GM21786 (cell line): ENCODE results near the gene KDF1.
"Not testable (repeated sequence)": the region's sequence is repeated elsewhere in the genome, so short reads cannot be mapped to it uniquely, and the experiment has no call there.

Experiments used
- ATAC-seq: cut with Tn5 transposase; IDR thresholded peaks from one replicate; pipeline ENCODE4 v1.9.1; 2021; ENCODE audit not compliant: unreplicated experiment

The KDF1 gene

DNA sequence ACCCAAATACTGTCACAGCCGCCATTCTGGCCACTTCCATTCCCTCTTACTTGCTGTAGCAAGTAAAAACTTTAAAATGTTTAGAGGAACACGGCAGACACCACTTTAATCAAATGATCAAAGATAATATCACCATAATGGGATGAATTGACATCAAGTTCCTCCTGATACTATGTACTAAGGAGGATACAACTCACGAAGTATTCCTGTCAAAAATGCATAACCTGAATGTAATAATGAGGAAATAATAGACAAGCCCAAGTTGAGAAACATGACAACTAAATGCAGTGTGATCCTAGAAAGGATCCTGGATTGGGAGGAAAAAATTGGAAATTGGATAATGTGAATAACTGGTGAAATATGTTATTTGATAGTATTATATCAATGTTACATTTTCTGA lies 3.9 kb downstream of the KDF1 start:
- no peak for ATAC-seq

- no peak for ATAC-seq
Measured at GRCh38 chr1:26953374-26953773, 6.9 kb downstream of the KDF1 start.

GRCh38 chr1:26951821-26952497 lies 8.3 kb downstream of the KDF1 start:
- ATAC-seq = no peak

GRCh38 chr1:26951216-26951615 lies 9.1 kb downstream of the KDF1 start:
- no peak for ATAC-seq

DNA sequence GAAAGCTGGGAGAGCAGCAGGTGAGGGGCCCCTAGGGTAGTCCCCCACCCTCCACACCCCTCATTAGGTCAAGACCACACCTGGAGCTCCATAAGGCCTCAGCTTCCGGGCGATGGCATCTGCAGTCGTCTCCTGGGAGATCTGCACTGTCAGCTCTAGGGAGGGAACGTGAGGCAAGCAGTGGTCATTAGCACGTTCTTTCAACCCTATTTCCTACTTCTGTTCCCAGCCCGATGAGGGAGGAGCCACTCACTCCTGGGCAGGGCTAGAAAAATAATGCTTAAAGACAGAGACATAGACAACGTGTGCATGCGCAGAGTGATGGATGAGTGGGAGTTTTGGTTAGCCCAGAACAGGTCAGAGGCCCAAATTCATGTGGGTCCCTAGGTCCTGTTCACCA lies 9.7 kb downstream of the KDF1 start:
- ATAC-seq = no peak

DNA sequence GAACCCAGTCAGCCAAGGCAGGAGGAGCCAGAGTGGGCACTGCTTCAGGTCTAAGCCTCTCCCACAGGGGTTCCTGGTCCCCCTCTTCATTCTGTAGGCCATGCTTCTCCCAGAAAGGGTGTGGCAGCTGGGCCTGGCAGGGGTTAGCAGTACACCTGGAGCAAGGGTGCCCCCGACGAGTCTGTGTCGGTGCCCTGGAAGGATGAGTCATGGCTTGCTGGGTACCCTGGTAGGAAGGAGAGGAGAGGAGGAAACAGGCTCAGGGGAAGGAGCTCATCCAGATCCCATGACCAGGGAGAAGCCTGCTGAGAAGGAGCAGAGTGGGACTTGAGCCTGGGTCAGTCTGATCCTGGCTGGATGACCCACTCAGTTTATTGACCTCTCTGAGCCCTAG lies 10.3 kb downstream of the KDF1 start:
- no peak for ATAC-seq

DNA sequence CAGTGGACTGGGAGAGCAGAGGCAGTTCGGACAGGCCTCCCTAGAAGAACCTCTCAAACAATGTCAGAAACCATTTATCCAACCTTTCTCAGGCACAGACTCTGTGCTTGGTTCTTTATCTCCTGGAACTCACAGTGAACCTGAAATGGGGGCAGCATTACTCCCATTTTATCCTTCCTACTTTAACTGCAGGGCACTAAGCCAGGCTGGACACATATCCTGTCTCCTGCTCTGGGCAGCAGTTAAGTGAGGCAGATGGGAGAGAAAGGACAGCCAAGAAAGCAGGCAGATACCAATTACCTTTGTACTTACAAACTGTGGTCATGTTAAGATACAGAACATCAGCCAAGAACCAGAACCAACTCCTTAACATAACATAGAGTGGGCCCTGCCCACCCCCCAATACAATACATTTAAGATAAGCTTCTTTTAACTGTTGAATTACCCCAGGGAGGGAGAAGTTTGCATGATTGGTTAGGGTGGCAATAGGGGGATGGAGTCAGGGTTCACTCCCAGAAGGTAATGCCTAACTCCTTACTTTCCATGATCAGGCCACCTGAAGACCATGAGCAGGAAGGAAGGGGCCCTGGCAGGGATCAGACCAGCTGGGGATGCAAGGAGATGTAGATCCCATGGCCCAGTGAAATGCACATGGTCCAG lies 10.9 kb downstream of the KDF1 start:
- no peak for ATAC-seq

DNA sequence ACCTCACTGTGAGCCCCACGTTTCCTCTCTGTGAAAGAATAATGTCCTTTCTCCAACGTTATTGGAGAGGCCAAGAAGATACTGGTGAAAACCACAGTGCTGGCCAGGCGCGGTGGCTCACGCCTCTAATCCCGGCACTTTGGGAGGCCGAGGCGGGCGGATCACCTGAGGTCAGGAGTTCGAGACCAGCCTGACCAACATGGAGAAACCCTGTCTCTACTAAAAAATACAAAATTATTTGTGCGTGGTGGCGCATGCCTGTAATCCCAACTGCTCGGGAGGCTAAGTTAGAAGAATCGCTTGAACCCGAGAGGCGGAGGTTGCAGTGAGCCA lies 11.6 kb downstream of the KDF1 start:
- ATAC-seq = not testable (repeated sequence)

DNA sequence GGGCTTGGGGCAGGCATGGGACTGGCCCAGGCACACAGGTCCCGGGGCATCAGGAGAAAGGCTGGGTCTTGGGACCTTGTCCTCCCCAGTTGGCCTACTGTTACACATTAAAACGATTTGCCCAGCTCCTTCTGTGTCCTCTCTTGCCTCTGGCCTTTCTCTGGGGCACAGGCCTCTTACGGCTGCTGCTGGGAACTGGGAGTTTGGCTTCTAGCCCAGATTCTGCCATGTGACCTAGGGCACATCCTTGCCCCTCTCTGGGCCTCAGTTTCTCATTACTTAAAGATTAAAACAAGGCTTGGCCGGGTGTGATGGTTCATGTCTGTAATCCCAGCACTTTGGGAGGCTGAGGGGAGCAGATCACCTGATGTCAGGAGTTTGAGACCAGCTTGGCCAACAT lies 14.0 kb downstream of the KDF1 start:
- ATAC-seq = no peak

DNA sequence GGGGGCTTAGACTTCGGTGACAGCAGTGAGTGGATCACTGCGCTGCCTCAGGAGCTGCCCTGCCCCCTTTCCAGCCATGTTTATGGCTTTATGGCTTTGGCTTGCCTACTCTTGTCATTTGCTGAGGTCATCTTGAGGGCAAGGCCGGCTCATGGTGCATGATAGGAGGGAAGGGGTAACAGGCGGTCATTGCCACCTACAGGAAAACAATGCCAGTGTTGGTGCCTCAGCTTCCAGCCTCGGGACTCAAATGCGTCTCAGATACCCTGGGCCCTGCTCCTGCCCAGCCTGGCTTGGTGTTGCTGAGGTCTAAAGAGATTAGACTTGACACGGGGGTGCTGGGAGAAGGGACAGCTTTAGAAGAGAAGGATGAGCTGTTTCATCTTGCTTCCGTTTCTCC lies 14.5 kb downstream of the KDF1 start:
- ATAC-seq = no peak

DNA sequence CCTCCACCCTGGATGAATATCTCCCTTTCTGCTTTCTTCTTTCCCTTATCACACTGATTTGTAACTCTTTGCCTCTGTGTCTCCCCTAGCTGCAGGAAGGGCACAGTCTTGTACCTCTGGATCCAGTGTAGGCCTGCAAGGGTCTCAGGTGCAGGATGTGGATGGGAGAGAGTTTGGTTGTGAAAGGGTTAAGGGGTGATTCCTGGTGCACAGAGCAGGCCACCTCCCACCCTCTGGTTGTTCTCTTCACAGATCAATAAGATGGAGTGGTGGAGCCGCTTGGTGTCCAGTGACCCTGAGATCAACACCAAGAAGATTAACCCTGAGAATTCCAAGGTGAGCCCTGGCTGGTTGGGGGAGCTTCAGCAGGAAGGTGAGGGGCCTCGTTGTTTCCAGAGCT lies 15.1 kb downstream of the KDF1 start:
- no peak for ATAC-seq

DNA sequence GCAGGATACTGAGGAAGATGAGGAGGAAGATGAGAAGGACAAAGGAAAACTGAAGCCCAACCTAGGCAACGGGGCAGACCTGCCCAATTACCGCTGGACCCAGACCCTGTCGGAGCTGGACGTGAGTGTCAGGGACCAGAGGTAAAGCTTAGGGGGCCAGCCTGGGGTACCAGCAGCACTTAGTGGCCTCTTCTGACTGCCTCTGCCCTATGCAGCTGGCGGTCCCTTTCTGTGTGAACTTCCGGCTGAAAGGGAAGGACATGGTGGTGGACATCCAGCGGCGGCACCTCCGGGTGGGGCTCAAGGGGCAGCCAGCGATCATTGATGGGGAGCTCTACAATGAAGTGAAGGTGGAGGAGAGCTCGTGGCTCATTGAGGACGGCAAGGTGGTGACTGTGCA lies 17.6 kb downstream of the KDF1 start:
- ATAC-seq = no peak

GRCh38 chr1:26941311-26941710 lies 19.0 kb downstream of the KDF1 start:
- ATAC-seq = no peak

GRCh38 chr1:26938659-26939025 lies 21.6 kb downstream of the KDF1 start:
- ATAC-seq = no peak

GRCh38 chr1:26938004-26938658 lies 22.1 kb downstream of the KDF1 start:
- ATAC-seq = no peak

DNA sequence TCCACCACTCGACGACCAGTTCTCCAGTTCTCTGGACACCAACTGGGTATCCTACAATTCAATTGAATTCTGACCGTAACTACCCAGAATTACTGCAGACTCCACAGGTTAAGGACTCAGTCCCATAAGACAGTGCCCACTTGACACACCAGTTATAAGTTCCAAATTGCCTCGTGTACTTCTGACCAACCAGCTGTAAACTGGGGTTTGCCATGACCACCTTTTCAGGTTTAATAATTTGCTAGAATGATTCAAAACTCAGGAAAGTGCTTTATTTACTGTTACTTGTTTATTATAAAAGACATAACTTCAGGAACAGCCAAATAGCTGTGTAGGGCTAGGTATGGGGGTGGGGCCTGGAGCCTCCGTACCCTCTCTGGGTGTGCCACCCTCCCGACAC lies 23.4 kb downstream of the KDF1 start:
- ATAC-seq = no peak

DNA sequence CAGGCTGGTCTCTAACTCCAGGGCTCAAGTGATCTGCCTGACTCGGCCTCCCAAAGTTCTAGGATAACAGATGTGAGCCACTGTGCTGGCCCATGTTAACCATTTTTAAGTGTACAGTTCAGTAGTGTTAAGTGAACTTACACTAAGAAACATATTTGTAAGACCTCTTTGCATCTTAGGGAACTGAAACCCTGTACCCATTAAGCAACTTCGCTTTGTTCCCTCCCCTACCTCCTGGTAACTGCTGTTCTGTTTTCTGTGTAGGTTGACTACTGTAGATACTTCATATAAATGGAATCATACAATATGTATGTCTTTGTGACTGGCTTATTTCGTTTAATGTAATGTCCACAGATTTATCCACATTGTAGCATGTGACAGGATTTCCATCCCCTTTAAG lies 27.7 kb downstream of the KDF1 start:
- no peak for ATAC-seq

- no peak for ATAC-seq
Measured at GRCh38 chr1:26923711-26924110, 36.6 kb downstream of the KDF1 start.

DNA sequence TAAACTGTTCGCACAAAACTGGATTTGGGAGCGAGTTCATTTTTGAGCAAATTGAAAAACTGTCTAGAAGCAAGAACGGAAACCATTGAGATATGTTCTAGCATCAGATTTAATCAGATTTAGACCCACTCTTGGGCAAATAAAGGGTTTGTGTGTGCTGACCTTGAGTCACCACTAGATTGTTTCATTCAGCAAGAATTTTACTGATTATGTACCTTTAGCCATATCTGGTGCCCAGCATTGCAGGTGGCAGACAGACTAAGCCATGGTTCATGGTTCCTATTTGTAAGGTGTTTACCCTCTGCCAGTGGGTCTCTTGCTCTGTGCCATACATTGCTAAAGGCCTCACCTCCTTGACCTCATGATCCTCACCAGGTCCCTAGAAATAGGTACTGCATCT lies 37.4 kb downstream of the KDF1 start:
- no peak for ATAC-seq

DNA sequence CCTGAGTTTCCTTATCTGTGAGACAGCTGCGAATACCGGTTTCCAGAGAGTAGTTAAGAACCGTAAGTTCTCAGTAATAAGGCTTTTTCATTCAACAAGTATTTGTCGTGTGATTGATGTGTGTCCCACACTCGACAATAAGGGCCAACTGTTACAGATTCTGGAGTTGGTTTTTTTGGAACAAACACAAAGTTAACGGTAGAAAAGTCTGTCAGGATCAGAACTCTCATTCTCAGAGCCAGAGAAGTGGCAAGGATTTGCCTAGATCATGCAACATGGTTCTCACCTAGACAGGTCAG lies 37.9 kb downstream of the KDF1 start:
- ATAC-seq = no peak

GRCh38 chr1:26921540-26922430 lies 38.5 kb downstream of the KDF1 start, which contains the start of gene NUDC:
TSS of gene NUDC (plus strand) at chr1:26921743. CDS start at chr1:26921849, 106 bp downstream.
- ATAC-seq = peak; percentile 95

DNA sequence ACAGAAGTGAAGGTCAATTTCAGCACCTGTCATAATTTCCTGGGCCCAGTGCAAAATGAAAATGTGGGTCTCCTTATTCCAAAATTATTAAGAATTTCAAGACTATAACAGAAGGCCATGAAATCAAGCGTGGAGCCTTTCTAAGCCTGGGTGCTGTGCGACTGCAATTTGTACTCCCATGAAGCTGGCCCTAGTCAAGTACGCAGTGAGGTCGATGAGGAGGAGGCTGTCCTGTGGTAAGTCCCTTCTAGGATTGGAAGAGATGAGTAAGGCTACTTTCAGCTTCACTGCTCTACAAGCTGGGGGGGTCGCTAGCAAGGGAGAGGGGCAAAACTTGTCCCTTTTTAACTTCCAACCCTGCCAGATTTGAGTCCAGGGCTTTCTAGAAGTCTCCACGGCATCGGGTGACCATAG lies 39.1 kb downstream of the KDF1 start:
- ATAC-seq = peak; percentile 13
